ENCODE data around the gene PDK3.

GRCh38 chrX:24485976-24486680, 21.0 kb downstream of the PDK3 start:
- TF ChIP-seq CTCF (IDR thresholded peaks at IDR 0.05; ENCODE audit: borderline replicate concordance, extremely low read depth, low read length, poor library complexity, severe bottlenecking) (no peak), EZH2 (IDR thresholded peaks at IDR 0.05; ENCODE audit: borderline replicate concordance, low read depth, low read length, severe bottlenecking) (no peak)
